ENCODE results near the gene SCYL3. TPM values are rescaled to one million over a fixed set of nuclear protein-coding genes. Genes with fewer than 3 reads are reported as not detected.
A peak's percentile ranks its signal among the peaks of the same experiment; 100 is the strongest.

Gene SCYL3
- total RNA-seq, 1 donor from 2014 or later = 10.8 TPM

DNA sequence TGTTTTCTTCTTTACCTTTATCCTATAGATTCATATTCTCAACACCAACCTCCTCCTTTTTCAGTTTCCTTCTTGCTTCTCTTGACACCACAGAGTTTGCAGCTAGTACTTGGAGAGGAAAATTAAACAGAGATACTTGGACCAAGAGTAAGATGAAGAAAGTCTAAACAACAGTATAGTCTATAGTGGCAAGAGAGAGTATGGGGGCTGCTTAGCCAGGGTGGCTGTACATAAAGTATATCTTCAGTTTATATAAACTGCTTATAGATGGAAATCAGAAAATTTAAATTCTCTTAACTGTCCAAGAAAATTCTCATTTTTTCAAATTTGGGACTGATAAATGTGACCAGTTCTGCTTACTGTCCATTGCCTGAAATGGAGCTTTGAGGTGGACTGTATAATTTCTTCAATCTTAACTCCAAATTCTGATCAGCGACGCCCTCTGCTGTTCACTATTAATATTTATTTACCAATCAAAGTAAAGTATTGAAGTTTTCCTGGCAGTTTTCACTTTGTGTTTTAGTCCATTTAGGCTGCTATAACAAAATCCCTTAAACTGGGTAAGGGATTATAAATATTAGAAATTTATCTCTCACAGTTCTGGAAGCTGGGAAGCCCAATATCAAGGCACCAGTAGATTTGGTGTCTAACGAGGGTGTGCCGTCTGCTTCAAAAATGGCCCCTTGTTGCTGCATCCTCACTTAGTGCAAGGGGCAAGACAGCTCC lies 84.2 kb downstream of the SCYL3 start:
- no peaks in the 10 kb centered on the region for H3K27me3 Mint-ChIP-seq
- H3K4me3 Mint-ChIP-seq = no peak overlapping the region
- peak; percentile 63 for DNase-seq
- H3K9me3 Mint-ChIP-seq = peaks cover 4% of the 10 kb centered on the region
- peaks cover 34% of the 10 kb centered on the region for H3K36me3 Mint-ChIP-seq (ENCODE audit: low read depth)
- peaks cover 7% of the 10 kb centered on the region for H3K4me1 Mint-ChIP-seq
- intact Hi-C loops (cut with micrococcal nuclease) = loop anchor here (1.0 to 5.0 kb wide), 4 partner anchors 97 to 257 kb away; partner anchors contain the start of genes F5 and SELL
- no peak overlapping the region for H3K27ac Mint-ChIP-seq

DNA sequence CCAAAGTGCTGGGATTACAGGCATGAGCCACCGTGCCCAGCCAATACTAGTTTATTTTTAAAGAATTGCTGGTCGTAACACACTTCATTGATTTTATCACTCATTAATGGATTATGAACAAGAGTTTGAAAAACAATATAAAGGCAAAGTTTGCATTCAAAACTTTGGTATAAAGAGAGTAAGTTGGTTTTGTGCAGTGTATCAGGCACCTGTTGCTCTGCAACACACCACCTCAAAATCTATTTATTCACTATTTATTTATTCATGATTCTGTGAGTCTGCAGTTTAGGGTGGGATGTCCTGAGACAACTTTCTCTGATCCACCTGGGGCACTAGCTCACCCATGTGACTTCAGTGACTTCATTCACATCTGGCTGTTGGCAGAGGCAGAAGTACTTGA lies 88.8 kb downstream of the SCYL3 start:
- Mint-ChIP-seq H3K4me1 (peaks cover 16% of the 10 kb centered on the region), H3K36me3 (ENCODE audit: low read depth) (peaks cover 41% of the 10 kb centered on the region), H3K27me3 (no peaks in the 10 kb centered on the region), H3K4me3 (no peak overlapping the region), H3K9me3 (no peaks in the 10 kb centered on the region), H3K27ac (no peak overlapping the region)
- DNase-seq = no peak
- intact Hi-C loops (cut with micrococcal nuclease) = loop anchor here (5.0 kb wide), 3 partner anchors 93 to 253 kb away; partner anchors contain the start of genes F5 and SELL

- intact Hi-C loops (cut with micrococcal nuclease) = no loop called here
- no peak overlapping the region for H3K4me3 Mint-ChIP-seq
- H3K9me3 Mint-ChIP-seq = no peaks in the 10 kb centered on the region
- no peak for DNase-seq
- peaks cover 42% of the 10 kb centered on the region for H3K36me3 Mint-ChIP-seq (ENCODE audit: low read depth)
- H3K27me3 Mint-ChIP-seq = no peaks in the 10 kb centered on the region
- H3K27ac Mint-ChIP-seq = no peak overlapping the region
- peaks cover 19% of the 10 kb centered on the region for H3K4me1 Mint-ChIP-seq
Measured at GRCh38 chr1:169802888-169803287, 90.8 kb downstream of the SCYL3 start.

Other genes starting within 250 kb of the SCYL3 start
- 82.3 and 92.7 TPM in 2 replicates for gene SELL, start 182.3 kb downstream of the SCYL3 start, total RNA-seq
- gene SELE, start 159.8 kb downstream of the SCYL3 start, total RNA-seq = not detected in 2 replicates
- 9.3 and 10.3 TPM in 2 replicates for gene METTL18, start 99.0 kb downstream of the SCYL3 start, total RNA-seq
- gene KIFAP3, start 180.8 kb upstream of the SCYL3 start, total RNA-seq = 11.9 and 12.8 TPM in 2 replicates